Hematopoietic multipotent progenitor cell treated with erythropoietin and hydrocortisone succinate and interleukin-3 and kit ligand, for 17 days (in vitro differentiated cells): ENCODE results near the gene TTC4.
"Not testable (repeated sequence)": the region's sequence is repeated elsewhere in the genome, so short reads cannot be mapped to it uniquely, and the experiment has no call there.

Experiments
- DNase-seq: peaks from one replicate; pipeline ENCODE4 v3.0.0-alpha.2; 2015; ENCODE audit warnings: low spot score

TTC4 gene

GRCh38 chr1:54748094-54748835 is 32.6 kb downstream of the TTC4 start:
- DNase-seq: no peak

- DNase-seq: no peak
Measured at GRCh38 chr1:54750596-54750995, 34.9 kb downstream of the TTC4 start.

DNA sequence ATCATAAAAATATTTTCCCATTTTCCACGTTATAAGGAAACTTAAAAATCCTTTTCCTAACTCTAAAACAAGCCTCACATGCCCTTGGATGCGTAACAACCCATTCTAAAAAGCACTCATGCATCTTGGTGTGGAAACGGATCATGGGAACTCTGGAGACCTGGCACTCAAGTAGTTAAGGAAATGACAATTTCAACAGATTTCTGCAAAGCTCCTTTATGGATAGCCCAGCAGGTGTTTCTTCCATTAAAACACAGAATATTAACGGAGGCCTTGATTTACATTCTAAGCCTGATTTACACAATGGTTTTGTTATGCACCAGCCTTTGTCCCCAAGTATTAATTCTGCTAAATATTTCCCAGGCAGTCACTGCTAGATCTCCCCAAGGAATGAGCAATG is 35.8 kb downstream of the TTC4 start:
- DNase-seq: no peak

DNA sequence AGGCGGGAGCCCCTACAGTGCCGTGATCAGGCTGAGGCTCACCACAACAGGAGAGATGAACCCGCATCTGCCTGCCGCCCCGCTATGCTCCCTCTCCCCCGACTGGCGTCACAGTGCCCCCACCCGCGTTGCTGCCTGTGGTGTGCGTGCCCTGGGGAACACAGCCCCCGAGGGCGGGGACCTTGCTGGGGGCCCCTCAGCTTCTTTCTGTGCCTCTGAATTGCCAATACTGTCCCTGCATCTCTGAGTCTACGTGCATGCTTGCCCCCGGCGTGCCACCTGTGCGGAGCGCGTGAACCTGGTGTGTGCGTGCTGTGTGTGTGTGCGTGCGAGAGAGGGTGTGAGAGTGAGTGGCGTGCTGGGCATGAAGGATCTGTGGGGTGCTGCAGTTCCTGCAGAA is 38.4 kb downstream of the TTC4 start:
- DNase-seq: no peak

DNA sequence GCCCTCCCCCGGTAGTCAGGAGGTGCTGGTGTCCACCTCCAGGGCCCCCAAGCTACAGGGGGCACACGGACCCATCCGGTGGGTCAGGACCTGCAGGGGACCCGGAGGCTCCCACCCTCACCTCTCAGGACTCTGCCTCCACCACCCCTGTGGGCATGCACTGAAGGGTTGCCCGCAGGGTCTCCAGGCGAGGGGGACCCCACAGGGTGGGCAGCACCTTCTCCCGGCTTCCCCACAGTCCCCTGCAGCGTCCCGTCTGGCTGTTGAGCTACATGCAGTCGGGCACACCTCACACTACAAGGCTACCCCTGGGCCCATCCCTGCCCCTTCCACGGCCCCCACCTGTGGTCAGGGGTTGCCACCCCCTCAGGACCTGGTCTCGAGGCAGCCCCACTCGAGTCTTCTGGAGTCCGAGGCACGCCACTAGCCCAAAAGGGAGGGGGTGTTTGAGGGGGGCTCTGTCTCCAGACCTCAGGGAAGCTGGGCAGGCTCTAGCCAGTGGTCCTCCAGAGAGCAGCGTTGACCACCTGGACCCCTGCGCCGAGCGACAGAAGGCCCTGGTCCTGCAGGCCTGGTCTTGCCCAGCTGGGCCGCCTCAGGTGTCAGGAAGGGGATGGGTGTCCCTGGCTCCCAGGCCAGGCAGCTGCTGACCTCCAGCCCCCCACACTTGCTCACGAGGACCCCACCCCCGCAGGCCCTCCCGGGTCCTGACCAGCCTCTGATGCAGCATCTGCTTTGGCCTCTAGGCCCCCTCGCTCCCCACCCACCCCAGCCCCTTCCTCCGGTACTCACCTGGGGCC is 39.0 kb downstream of the TTC4 start:
- DNase-seq: no peak

DNA sequence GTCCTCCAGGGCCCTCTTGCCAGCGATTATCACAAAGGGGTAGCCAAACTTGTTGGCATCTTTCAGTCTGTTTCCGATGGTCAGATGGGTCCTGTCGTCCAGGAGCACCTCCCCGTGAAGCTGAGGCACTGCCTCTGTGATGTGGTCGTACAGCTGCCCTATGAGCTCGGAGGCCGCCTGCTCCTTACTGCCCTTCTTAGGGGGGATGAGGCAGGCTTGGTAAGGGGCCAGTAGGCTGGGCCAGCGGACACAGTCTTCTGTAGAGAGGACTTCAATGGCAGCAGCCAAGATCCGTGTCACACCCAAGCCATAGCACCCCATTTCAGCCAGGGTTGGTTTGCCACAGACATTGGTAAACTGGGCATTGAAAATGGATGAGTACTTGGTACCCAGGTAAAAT is 42.2 kb downstream of the TTC4 start:
- no peak for DNase-seq

GRCh38 chr1:54758678-54759348 is 43.2 kb downstream of the TTC4 start:
- no peak for DNase-seq

- DNase-seq: peak; percentile 6
Measured at GRCh38 chr1:54763816-54764132, 48.1 kb downstream of the TTC4 start.

DNA sequence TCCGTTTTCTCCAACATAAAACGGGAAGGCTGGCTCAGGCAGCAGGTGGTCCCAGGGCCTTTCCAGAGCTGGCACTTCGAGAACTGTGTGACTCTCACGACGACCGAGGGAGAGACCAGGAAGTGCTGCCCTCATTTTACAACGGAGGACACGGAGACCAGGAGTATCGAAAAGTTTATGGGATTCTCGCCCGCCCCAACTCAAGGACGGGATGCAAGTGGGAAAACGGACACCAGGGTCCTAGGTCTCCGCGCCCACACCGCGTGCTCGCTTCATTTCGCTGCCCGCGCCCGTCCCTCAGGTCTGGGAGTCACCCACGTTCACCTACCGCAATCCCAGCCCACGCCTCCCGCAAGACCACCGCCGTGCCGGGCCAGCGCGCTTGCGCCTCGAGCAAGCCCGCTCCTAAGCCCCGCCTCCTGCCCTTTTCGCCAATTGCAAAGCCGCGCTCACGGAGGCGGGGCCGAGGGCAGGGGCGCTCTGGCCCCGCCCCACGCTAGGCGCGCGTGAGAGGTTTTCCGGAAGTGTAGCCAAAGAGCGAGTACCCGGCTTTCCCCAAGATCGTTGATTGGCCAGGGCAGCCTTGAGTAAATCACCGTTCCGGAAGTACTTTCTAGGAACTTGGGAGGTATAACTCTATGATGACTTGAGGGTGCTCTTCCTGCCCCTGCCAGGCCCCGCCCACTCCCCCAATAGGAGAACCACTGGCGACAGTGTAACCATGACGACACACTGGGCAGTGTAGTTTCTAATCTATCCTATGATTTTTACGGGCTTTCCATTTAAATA is 48.7 kb downstream of the TTC4 start, which contains the start of gene PARS2:
Gene PARS2 (minus strand): TSS at position 391 of the 789 bp plus-strand sequence. CDS start 5,362 bp downstream, outside the sequence.
- DNase-seq: peak; percentile 99

DNA sequence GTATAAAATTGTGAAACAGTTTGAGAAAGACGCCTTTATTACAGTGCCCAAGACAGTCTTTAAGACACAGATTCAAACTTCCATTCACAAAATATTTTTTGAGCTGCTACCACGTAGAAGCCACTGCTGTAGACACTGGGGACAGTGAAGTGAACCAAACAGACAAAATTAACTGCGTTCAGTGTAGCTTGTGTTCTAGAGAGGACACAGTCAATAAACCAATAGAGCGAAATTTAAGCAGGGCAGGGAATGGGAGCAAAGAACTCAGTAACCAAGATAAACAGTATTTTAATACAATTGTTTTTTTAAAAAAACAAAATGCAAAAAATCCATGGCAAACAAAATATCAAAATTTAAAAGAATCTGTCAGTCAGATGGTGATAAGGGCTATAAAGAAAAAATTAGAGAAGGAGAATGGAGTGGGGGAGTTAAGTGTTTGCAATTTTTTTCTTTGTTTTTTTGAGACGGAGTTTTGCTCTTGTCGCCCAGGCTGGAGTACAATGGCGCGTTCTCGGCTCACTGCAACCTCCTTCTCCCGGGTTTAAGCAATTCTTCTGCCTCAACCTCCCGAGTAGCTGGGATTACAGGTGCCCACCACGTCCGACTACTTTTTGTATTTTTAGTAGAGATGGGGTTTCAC is 49.4 kb downstream of the TTC4 start:
- no peak for DNase-seq

DNA sequence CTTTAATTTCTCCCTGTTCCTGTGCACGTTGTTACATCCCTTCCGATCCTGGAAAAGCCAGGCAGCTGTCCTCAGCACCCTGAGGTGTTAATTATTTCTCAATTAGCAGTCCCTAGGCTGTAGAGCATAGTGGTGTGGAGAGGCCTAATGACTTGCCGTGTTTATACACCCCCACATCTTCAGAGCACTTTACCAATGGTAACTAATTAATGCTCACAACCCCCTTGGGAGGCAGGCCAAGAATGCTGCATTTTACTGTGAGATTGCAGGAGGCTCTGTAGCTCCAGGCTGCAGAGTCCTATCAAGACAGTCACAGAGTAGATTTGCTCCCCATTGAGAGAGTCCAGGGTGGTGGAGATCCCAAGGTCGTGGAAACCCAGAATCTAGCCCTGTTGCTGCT is 51.1 kb downstream of the TTC4 start:
- DNase-seq: no peak

DNA sequence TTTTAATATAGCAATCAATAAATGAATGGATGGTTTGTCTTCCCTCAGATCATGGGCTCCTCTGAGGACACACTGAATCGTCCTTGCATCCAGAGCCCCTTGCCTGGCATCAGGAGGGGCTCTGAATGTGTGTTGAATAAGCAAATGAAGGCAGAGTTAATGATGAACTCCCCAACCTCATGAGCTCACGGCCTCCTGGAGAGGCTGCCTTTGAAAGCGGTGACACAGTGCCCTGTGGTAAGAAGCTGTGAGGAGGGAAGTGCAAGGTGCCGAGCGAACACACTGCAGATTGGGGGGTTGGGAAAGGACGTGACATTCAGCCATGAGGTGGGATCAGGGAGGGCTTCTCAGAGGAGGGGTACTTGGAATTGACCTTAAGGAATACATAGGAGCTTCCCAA is 51.9 kb downstream of the TTC4 start:
- DNase-seq: no peak

DNA sequence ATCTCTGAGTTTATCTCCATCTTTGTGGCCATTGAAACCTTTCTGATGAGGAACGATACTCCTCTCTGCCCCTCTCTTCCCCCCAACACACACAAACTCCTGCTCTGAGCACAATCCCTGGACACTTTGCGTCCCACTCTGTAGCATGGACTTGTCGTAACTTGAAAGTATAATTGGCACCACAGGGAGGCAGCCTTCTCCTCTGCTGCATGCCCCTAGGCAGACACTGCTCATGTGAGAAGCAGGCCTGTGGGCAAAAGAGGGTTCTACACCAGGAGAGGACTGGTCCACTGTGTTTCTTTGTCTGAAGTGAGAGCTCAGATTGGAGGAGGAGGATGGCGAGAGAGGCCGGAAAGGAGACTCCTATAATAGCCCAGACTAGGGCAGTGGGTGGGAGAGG is 52.4 kb downstream of the TTC4 start:
- no peak for DNase-seq

DNA sequence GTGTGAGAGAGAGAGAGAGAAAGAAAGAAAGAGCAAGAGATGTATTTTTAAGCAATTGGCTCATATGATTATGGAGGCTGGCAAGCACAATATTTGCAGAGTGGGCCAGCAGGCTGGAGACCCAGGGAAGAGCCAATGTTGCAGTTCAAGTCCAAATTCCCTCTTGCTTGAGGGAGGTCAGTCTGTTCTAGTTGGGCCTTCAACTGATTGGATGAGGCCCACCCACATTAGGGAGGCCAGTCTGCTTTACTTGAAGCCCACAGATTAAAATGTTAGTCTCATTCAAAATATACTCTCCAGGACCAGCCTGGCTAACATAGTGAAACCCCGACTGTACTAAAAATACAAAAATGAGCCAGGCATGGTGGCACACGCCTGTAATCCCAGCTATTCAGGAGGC is 57.3 kb downstream of the TTC4 start:
- no peak for DNase-seq

GRCh38 chr1:54774820-54775498 is 59.3 kb downstream of the TTC4 start:
- DNase-seq: no peak

- not testable (repeated sequence) for DNase-seq
Measured at GRCh38 chr1:54775828-54776721, 60.4 kb downstream of the TTC4 start.

- DNase-seq: no peak
Measured at GRCh38 chr1:54777011-54777410, 61.4 kb downstream of the TTC4 start.

DNA sequence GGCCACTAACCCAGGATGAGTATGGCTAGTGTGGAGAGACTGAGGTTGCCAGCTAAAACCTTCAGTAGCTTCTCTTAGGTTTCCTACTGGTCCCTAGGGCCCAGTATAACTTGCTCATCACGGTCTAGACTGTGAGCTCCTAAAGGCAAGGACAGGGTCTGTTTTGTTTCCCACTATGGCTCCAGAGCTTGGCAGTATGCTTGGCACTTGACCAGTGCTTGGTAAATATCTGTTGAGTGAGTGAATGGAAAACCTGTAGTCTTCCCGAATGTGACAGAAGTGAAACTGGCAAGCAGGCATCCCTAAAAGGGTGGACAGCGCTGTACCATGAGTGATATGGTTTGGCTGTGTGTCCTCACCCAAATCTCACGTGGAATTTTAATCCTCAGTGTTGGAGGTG is 61.8 kb downstream of the TTC4 start:
- DNase-seq: no peak

DNA sequence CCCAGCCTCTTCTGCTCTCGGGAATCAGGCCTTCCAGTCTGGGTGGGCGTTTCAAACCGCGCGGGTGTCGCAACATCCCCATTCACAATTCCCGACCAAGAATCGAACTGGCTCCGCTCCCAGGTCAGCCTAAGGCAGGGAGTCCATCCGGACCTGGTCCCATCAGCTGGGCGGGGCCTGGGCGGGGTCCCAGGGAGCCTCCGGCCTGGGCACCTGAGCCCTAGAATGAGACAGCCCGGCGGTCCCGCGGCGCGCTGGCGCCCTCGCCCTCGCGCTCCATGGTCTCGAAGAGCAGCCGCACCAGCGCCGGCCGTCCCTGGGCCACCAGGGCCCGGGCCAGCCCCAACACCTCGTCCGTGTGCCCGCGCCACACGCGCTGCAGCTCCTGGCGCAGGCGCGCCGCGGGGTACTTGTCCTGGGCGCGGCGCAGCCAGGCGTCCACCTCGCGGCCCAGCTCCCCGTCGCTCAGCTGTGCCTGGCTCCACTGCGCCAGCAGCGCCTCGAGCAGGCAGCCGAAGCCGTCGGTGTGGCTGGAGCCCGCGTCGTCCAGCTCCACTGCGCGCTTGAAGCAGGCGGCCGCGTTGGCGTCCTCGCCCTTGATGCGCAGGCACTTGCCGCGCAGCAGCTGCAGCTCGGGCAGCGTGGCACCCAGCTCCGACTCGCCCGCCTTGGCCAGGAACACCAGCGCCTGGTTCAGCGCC is 65.5 kb downstream of the TTC4 start:
- no peak for DNase-seq
